DLD1 (cell line): ENCODE measurements around the gene BTBD6.

ENCODE experiments used
- in situ Hi-C: cut with HindIII; loops from 2 replicates; pipeline ENCODE4 v1.10.0; 2017; ENCODE audit warnings: low sequenced_read_pairs

Gene BTBD6

DNA sequence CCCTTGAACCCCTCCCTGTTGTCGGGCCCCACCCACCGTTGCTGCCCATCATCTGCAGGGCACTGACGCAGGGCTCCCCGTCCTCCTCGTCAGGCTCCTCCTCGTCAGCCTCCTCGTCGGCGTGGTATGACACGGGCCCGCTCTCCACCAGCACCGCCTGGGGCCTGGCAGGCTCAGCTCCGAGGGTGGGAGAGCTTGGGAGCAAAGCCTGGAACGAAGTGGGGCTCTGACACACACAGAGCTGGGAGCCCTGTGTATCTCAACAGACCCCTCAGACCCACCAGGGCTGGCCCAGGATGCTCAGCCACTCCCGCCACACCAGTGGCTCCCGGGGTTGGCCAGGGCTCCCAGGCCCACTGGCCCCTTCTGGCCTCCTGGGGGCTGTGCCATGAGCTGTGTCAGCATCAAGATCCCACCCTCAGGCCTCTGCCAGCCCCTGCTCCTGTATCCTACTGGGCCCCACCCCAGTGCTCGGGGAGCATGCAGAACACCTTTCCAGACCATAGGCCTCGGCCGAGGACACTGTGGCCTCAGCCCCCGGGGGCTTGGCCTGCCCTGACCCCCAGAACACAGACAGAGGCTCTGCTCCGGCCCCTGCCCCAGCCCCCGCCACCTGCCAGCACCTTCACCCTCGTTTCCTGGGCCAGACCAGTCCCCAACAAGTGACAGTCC is 37.1 kb upstream of the BTBD6 start:
- in situ Hi-C loops: no loop called here

GRCh38 chr14:105211758-105212089 is 36.6 kb upstream of the BTBD6 start:
- in situ Hi-C loops: no loop called here

DNA sequence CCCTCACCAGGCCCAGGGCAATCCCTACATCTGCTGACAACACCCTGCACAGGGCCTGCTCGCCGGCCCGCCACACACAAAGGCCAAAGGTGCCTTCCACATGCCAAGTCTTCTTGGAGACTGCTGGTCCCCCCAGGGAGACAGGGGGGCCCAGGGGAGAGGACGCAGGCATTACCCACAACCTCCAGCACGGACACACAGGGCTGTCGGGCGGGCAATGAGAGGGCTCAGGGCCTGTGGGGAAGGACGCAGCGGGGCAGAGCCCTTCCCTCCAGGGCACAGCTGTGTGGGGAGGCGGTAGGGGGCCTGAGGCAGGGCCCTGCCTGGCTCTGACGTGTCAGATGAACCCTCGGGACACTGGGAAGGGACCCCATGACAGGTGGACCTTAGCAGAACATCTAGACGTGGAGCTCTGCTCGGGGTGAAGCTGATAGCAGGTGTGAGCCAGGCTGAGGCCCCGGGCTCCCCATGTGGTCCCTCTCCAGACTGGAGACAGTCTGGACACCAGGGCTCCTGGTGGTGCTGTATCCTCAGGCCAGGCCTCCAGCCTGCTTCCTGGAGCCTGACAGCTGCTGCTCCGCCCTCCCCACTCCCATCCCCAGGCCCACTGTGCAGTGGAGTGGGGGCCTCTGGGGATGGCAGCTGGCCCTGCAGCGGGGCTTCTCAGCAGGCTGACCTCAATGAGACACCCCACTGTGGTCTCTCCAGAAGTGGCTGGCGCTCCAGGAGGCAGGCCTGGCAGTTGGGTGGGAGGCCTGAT is 35.6 kb upstream of the BTBD6 start:
- in situ Hi-C loops: no loop called here

DNA sequence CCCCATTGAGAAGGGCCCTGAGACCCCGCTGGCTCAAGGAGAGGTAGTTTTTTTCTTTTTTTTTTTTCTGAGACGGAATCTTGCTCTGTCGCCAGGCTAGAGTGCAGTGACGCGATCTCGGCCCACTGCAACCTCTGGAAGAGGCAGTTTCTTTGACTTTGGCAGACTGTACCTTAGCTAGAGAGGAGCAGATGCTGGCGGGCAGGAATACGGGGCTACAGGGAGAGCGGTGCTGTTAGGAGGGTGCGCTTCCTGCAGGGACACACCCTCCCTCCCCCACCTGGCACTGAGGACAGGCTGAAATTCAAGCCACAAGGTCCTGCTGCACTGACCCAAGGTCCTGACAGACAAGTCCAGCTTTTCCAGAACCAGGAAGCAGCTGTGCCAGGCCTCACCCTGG is 35.0 kb upstream of the BTBD6 start:
- in situ Hi-C loops: no loop called here

DNA sequence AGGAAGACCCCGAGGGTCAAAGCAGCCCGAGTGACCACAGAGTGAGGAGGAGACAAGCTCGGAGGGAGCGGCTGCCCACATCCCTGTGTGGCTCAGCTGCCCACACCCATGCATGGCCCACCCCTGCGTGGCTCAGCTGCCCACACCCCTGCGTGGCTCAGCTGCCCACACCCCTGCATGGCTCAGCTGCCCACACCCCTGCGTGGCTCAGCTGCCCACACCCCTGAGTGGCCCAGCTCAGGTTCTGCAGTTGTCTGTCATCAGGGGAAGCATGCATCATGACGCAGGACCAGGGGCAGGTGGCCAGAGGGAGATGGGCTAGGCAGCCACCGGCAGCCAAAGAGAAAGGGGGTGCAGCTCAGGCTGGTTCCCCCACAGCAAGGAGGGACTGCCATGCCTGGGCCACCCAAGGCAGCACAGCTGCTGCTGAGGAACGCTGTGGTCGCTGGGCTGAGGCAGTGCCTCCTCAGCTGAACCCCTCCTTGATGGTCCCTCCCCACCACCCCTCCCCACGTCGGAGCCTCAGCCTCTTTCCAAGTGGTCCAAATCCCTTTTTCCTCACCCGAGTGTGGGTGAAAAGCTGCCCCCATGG is 33.9 kb upstream of the BTBD6 start:
- in situ Hi-C loops: no loop called here

- in situ Hi-C loops: no loop called here
Observed at GRCh38 chr14:105215602-105216001, 32.7 kb upstream of the BTBD6 start.

DNA sequence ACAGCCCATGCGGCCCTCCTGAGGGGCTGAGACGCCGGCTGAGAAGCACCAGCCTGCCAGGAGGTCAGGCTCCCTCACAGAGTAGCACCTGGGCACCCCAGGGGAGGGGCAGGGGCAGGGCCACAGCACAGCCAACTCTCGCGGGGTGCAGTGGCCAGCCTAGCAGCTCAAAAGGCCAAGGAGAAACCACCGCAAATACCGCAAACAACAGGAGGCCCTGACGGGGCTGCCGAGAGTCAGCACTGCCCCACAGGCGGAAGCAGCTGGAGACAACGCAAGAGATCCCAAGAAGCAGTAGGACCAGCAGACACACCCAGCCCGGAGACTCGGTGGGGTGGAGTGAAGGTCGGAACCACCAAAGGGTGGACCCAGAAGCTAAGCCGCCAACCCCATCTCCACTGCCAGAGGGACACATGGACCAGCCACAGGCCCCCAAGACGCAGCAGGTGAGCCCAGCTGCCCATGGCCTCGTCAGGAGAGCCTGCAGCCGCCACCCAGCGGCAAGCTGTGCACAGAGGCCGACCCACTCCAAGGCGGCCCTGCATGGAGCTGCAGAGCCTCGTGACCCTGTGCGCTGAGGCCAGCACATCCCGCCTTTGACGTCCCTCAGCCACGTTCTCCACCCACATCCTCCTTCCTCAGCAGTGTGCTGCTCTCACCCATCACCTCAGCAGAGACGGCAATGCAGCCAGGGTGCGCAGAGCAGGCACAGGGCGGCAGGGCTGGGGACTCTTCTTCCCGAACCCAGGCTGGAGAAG is 31.7 kb upstream of the BTBD6 start:
- in situ Hi-C loops: no loop called here

- in situ Hi-C loops: no loop called here
Observed at GRCh38 chr14:105217774-105218173, 30.6 kb upstream of the BTBD6 start.

GRCh38 chr14:105218611-105219010 is 29.7 kb upstream of the BTBD6 start:
- in situ Hi-C loops: no loop called here

DNA sequence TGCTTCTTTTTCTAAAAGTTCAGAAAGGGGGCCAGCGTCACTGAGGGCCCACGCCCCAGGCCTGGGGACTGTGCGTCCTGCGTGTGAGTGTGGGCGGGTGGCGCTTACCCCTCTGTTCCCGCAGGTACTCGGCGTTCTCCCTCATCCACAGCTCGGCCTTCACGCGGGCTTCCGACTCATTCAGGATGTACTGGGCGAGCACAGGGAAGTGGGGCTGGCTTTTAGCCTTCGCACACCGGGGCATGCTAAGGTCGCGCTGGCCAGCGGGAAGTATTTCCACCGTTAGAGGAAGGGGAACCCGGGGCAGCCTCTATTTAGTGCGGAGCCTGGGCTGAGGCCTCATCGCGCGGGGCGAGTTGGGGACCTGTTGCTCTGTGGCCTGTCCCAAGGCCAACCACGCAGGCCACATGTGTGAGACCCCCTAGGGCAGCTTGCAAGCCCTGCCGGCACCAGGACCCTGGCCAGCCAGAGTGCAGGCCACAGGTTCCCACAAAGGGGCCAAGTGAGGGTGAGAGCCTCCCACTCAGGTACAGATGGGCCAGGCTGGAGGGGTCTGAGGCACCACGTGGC is 29.2 kb upstream of the BTBD6 start:
- in situ Hi-C loops: no loop called here

DNA sequence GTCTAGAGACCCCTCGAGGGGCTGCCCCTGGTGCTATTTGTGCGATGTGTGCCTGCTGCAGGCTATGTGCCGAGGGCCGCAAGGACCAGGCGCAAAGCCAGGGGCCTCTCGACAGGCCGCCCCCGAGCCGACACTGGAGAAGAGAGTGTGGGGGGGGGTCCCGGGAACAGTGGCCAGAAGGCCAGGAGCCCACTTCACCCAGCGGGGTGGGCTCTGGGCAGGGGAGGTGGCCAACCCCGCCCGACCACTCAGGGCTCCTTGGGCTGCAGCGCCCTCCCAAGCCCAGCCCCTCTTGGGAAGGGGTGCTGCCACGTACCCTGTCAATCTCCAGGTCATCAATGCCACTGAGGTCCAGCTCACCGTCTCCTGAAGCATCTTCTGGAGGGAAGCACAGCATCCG is 28.6 kb upstream of the BTBD6 start:
- in situ Hi-C loops: no loop called here

DNA sequence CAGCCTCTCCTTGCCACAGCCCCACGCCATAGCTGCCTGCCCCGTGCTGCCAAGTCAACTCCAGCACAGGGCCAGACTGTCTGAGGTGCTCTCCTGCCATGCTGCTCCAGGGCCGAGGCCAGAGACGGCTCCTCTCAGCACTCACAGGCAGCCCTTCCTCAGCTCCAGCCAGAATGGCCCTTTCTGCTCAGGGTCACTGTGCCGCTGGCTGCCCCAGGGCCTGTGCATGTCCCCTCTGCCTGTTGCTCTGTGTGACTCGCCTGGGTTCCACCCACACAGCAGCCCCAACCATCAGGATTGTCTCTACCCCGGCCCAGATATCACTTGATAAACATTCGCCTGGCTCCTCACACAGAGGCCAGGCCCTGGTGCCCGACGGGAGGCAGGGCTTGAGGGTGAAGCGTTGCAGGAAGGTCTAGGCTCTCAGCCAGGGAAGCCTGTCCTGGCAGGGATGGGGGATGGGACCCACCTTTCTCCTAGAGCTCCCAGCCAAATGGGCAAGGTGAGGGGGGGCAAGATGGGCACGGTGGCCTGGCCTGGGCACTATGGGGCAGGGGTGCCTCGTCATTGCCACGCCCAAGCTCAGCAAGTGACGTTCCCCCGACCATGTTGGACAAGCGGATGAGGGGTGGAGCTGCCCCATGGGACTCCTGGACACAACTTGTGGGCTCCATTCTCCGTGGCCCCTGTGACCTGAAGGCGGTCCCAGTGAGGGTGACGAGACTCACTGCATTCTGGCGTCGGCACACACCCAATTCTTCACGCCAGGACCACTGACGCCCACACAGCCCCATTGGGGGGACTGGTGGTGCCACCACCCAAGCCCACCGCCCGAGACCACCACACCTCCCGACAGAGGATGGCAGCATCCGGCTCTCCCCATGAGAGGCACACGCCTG is 27.4 kb upstream of the BTBD6 start:
- in situ Hi-C loops: no loop called here

GRCh38 chr14:105221598-105222178 is 26.6 kb upstream of the BTBD6 start:
- in situ Hi-C loops: no loop called here

DNA sequence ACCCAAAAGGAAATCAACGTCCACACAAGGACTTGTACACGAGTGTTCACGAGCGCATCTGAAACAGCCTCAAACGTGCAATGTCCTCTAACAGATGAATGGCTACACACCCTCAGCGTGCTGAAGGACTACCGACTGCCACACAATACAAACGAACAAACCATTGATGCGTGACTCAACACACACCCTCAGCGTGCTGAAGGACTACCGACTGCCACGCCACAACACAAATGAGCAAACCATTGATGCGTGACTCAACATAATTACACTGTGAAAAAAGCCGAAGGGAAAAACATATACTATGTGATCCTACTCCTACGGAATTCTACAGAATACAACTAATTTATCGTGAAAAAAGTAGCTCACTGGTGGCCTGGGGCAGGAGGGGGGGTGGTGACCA is 25.1 kb upstream of the BTBD6 start:
- in situ Hi-C loops: no loop called here

DNA sequence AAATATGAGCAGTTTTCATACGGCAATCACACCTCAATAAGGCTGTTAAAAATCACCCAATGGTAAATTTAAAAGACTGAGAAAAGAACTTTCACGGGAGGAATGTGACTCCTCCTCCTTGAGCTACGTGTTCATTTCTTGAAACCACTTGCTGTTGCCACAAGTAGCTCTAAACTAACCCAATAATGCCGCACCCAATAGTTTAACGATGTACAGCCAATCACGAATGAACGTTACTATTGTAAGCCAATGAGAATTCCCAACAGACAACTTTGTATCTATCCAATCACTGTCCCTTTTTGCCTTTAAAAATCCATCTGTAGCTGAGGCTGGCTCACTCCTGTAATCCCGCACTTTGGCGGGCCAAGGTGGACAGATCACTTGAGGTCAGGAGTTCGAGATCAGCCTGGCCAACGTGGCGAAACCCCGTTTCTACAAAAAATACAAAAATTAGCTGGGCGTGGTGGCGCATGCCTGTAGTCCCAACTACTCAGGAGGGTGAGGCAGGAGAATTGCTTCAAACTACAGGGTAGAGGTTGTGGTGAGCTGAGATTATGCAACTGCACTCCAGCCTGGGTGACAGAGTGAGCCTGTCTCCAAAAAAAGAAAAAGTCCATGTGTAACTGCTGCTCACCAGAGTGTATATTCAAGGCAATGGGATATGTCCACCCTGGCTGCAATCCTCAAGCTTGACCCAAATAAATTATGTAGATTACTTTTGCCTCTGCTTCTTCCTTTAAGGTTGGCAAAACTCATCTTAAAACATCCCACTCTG is 24.4 kb upstream of the BTBD6 start:
- in situ Hi-C loops: no loop called here

GRCh38 chr14:105224845-105225570 is 23.3 kb upstream of the BTBD6 start:
- in situ Hi-C loops: no loop called here

DNA sequence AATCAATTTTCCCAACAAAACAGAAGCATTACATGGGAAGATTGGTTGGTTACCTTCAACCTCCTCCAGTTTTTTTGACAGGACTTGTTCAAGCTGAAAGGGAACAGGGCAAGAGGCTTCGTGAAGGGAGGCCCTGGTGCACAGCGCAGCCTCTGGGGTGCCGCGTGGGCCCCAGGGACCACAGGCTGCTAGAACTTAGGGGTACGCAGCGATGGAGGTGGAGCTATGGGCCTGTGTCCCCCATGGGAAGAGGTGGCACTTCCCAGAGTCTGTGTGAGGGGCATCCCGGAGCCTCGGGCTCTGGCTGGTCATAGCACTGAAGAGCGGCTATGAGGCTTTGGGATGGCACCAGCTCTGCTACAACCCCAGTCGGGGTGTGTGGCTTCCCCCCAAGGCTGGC is 22.1 kb upstream of the BTBD6 start:
- in situ Hi-C loops: no loop called here

DNA sequence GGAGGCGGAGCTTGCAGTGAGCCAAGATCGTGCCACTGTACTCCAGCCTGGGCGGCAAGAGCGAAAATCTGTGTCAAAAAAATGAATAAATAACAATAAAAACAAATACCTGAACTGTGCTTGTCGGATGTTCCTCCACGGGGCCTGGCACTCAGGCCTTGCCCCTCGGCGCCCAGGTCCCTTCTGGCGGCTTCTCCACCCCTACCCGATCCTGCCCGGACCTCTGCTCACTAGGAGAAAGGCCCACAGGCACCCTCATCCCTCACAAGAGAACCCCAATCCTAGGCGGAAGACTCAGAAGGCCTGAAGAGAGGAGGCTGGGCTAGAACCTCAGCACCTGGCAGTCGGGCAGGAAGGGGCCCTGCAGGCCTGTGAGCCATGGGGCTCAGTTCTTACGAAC is 21.0 kb upstream of the BTBD6 start:
- in situ Hi-C loops: no loop called here

DNA sequence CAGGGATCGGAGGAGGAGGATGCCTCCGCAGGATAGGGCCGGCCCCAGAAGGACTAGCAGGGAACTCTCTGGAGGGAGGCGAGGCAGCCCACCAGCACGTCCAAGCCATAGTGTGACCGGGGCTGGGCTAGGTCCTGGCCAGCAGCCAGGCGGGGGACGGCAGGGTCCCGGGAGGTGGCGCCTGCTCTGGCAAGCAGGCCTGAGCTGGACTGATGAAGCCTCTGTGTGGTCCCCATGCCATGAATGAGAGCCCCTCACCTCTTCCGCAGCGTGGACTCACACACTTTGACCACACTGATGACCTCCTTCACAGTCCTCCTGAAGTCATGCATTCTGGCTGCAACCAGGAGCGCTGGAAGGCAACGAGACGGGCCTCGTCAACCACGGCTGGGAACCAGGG is 19.8 kb upstream of the BTBD6 start:
- in situ Hi-C loops: no loop called here
